Umbilical cord (tissue), 2 donors: ENCODE measurements around the gene ZNF22. TPM values are rescaled to one million over a fixed set of nuclear protein-coding genes. Genes with fewer than 3 reads are reported as not detected.
A peak's percentile ranks its signal among the peaks of the same experiment; 100 is the strongest.

Source experiments
- DNase-seq: peaks from one replicate; pipeline ENCODE4 v3.0.0-alpha.2; 2015; ENCODE audit warnings: low spot score
- total RNA-seq: library from RNA; depleted of rRNA; stranded (reverse); fragments of >200 nt; gene quantifications from one replicate; pipeline ENCODE4 v1.2.3, GENCODE V29; 2014; ENCODE audit warnings: low replicate concordance; ENCODE audit not compliant: insufficient read depth

Gene ZNF22
- total RNA-seq, 1 donor from 2014 or later = 25.5 TPM

DNA sequence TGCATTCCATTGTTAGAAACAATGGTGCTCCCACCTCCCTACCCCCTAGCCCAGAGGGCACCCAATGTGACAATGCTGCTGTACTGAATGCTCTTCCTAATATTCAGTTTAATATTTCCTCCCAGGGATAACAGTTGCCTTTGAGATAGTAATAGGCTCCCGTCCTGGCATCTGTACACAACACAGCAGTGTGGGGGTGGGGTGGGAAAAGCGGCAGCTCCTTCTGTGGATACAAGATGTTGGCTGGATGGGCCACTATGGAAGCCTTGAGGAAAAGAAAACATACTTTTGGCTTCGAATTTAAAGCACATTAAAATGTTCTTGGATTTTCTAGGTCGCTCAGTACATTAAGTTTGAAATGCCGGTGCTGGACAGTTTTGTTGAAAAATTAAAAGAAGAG, 9.2 kb upstream of the ZNF22 start:
- DNase-seq = no peak

GRCh38 chr10:44992070-44992731, 8.5 kb upstream of the ZNF22 start:
- DNase-seq = no peak

GRCh38 chr10:44992732-44993225, 7.9 kb upstream of the ZNF22 start:
- DNase-seq = no peak

GRCh38 chr10:44993226-44993921, 7.3 kb upstream of the ZNF22 start:
- DNase-seq = no peak

DNA sequence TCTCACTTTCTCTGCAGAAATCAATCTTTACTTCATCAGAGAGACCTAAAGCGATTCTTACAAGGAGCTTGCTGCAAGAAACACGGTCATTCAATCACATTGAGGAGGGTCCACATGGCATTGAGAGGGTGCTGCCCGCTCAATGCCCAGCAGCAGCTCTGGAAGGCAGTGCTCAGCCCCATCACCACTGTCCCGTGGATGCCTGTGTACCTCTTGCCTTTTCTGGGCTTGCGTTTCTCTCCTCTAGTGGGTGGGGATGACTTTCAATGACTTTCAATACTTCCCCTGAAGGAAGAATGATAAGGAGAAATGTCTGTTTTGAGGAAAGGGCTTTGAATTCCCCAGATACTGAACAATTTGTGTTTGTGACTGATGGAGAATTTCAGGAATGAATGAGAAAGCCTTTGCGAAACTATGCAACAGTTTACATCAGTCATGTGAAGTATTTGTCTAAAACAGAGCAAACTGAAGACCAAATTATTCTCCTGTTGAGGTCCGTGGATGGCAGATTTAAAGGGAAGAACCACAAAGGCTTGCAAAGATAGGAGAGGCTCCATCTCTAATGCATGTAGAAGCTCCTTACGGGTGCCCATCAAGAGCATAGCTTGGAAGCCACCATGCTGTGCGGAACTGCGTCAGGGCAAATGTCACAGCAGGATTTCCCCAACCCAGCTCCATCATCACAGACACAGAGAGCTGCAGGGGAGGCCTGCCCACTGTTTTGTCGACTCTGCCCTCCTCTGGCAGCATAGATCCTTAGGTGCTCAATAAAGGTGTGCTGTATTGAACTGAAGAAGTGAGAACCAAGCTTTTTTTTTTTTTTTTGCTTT, 6.6 kb upstream of the ZNF22 start:
- DNase-seq = no peak

DNA sequence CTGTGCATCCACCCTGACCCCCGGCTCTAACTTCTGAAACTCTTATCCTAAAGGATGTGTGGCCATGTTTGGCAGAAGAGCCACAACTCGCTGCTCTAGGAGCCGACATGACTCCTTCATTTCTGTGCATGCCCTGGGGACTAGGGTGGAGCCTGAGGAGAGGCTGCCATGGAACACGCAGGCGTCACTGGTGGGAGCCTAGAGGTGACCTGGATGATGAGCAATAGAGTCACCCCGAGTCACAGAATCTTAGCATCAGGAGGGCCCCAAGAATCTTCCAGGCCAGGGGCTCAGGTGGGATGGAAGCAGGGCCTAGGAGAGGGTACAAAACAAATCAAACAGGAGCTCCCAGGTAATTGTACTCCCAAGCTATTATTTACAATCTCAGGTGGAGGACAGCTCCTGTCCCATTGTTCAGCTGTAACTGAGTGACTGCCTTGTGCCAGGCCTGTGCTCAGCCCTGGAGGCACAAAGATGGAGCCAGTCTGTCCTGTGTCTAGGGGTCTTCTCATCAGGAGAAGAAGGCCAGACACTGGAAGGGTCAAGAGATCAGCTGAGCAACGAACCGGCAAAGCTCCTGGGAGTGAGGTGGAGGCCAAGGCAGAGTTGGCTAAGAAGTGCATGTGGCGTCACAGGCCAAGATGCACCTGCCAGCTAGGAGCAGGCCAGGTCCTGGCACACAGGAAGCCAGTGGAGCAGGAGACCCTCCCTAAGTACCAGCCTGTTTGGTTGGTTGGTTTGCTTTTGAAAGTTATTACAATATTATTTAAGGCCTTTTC, 5.8 kb upstream of the ZNF22 start:
- no peak for DNase-seq

GRCh38 chr10:44995581-44995913, 5.2 kb upstream of the ZNF22 start:
- DNase-seq = no peak

GRCh38 chr10:44995914-44996669, 4.6 kb upstream of the ZNF22 start:
- DNase-seq = peak; percentile 56

DNA sequence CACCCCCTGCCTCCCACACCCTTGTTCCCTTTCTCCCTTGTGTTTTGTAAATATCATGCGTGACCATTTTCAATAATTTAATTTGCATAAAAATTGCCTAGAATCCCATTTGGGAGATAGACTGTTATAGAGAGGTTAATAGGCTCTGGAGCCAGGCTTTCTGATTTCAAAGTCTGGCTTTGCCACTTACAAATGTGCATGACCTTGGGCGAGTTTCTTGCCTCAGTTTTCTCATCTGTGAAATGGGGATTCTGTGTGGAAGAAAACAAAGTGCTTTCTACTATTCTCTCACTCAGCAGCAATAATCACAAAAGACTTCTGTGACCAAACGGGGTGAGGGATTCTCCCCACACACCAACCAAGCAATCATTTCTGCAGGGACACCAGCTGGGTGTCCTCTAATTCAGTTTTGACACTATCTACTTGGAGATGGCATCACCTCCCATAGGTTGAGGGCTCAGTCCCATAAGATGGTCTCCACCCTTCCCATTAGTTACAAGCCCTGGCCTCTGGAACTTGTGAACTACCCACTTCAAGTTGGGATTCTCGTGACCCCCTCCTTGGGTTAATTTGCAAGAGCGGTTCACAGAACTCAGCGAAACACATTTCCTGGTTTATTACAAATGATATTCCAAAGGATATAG, 3.5 kb upstream of the ZNF22 start:
- no peak for DNase-seq

DNA sequence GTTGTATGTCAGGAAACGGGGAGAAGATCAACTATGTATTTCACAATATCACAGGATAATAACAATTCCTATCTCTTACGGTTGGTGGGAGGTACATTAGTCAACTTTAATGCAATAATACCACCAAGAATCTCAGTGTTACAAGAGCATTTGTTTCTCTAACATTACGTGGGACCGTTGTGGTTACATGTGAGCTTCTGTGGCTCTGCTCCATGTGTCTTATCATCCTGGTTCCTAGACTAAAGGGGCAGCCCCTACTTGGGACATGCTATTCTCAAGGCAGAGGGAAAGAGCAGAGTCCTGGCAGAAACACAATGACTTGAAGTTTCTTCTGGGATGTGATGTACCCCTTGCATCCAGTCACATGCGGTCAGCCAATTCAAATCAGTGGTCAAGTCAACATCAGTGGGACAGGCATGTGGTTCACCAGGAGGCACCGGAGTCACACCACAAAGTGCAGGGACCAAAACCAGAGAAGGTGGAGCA, 2.5 kb upstream of the ZNF22 start:
- DNase-seq = no peak

GRCh38 chr10:45000138-45000751, 478 bp upstream of the ZNF22 start:
- no peak for DNase-seq

- DNase-seq = peak; percentile 73
These were observed 842 bp downstream of the ZNF22 start for GRCh38 chr10:45001381-45002148.

DNA sequence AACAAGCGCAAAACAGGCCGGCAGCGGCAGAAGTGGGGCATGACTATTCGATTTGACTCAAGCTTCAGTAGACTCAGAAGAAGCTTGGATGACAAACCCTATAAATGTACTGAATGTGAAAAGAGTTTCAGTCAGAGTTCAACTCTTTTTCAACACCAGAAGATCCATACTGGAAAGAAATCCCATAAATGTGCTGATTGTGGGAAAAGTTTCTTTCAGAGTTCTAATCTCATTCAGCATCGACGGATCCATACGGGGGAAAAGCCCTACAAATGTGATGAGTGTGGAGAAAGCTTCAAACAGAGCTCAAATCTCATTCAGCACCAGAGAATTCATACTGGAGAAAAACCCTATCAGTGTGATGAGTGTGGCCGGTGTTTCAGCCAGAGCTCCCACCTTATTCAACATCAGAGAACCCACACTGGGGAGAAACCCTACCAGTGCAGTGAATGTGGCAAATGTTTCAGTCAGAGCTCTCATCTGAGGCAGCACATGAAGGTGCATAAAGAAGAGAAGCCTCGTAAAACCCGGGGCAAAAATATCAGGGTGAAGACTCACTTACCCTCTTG, 2.8 kb downstream of the ZNF22 start:
- DNase-seq = no peak

DNA sequence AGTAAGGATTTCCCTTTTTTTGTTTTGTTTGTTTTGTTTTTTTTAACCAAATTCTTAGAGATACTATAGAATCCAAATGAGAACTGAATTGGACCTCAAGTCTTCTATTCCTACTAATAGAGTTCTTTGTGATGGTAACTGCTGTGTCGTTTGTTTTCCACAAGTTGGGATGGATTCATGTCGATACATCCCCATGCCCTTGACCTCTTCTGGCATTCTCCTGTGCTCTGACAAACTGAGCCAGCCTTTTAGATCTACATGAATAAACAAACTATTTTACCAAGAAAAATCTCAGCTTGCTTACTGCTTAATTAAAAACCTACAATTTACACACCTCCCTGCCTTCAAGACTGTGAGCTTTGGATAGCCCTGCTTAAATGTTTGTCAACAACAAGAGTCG, 3.9 kb downstream of the ZNF22 start:
- DNase-seq = no peak

DNA sequence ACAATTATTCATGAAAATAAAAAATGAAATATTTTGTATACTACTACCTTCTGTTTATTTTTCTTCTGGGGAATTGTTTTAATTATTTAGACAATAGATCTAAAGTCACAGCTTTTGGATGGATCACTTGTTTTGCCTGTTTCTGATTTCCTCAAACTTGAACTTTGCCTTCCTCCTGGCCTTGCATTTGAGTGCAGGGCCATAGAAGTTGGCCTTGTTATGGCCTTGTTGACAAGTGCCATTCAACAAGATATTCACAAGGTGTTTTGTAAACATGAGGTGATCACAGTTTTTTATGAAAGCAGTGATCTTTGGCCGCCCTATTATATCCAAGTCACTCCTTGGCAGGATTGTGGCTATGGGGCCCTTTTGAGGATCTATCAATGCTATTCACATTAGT, 4.6 kb downstream of the ZNF22 start:
- DNase-seq = no peak

DNA sequence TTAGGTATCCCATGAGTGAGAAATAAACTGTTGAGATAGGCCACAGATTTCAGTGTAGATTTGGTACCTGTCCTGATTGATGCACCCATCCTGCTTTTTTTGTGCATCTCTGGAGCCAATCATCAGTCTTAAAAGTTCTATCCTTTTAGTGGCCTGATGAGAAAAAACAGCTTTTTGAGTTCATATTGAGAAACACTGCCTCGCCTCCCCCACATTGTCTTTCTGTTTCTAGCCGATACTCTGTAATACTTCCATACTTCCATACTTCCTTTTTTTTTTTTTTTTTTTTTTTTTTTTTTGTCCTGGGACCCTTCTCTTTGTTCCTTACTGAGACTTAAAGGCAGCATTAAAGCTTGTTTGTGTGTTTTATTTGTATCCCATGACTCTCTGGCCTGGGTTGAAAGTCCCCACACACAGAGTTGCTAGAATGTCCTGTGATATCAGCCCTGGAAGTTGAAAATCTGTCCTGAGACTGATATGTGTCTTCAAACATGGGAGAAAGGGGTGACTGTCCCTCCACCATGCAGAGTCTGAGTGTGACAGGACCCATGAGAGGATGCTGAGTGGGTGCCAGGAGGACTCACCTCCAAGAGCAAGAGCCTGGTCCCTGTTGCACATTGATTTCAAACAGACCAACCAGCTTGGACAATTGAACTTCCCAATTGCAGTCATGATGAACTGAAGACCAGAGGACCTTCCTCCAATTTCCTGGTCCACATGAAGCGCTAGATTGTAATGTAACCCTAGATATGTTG, 5.7 kb downstream of the ZNF22 start:
- no peak for DNase-seq

- peak; percentile 89 for DNase-seq
These were observed 7.9 kb downstream of the ZNF22 start for GRCh38 chr10:45008524-45009161.
